ENCODE data around the gene SYNJ2.

The SYNJ2 gene

DNA sequence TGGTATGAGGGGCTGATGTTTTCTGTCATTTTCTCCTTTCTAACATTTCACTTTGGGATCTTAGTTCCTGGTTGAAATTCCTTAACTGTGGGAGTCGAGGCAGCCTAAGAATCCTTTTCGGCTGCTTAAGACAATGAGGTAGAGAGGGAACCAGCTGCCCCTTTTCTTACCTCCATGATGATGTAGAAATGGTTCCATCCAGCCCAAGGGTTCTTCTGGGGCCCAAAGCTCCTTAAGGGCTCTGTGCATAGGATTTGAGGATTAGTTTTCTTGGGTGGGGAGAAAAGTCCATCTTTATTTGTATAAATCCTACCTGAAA is 33.5 kb downstream of the SYNJ2 start:
- no peak for DNase-seq

DNA sequence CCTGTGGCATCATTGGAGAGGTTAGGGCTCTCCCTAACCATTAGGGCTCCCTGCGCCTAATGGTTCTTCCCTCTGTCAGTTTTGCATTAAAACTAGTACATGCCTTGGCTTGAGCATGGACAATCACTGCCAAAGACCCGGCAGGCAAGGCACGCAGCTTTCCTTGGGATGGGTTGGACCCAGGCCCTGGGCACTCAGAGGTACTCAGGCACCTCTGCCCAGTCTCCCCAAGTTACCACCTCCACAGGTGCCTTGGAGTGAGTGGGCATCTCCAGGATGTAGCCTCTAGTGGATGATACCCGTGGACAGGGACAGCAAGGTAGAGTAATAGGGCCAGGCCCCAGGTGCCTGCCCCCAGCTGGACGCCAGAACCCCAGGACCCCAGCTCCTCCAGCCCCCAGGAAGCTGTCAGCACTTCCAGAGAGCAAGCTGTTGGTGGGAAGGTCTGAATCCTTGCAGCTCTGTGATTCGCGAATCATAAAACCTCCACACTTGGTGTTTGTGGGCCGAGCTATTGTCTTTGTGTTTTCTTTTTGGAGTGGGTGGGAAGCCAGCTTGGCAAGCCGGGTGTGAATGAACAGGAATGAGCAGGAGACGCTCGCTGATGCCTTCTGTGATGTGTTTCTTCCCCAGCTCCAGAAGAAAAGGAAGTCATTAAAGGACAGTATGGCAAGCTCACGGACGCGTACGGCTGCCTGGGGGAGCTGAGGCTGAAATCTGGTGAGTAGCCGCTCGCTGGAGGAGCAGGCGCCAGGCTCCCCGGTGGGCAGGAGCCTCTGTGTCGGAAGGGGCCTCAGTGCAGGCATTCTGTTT is 35.1 kb downstream of the SYNJ2 start:
- DNase-seq: no peak

GRCh38 chr6:158017621-158018040 is 36.0 kb downstream of the SYNJ2 start:
- no peak for DNase-seq

GRCh38 chr6:158018041-158018771 is 36.5 kb downstream of the SYNJ2 start:
- DNase-seq: no peak

DNA sequence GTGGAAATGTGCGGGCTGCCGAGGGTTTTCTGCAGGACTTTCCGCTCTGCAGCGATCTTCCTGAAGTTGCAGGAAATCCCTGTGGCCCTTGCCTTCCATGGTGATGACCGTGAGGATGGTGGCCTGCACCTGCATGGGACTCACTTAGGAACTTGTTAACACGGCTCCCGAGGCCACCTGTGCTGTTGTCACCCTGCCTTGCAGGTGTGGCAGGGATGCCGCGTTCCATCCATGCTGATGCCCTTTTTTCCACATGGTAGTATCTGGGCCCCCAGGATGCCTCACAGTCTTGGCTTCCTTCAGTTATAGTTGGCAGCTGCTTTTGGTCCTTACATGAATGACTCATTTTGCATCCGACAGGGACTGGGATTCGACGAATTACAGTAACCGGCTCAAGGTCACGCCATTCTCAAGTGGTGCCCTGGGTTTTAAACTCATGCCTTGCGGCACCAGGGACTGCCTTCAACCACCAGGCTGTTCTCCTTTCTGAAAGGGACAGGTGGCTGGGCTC is 37.2 kb downstream of the SYNJ2 start:
- no peak for DNase-seq

DNA sequence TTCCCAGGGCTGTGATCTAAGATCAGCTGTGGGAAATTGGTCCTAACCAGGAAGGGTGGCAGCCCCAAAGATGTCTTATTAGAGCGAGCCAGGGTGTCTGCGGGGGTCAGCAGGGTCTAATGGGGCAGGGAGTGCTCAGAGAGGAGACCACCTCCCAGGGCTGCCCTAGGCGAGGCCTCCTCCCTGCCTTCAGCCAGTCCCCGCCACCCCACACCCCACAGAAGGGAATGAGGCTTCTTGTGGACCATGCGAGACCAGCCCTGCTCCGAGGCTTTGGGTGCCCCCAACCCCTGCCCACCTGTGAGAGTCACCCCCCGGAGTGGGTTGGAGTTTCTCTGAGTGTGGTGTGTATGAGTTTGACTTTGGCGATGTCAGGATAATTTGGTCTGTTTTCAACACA is 37.8 kb downstream of the SYNJ2 start:
- no peak for DNase-seq

DNA sequence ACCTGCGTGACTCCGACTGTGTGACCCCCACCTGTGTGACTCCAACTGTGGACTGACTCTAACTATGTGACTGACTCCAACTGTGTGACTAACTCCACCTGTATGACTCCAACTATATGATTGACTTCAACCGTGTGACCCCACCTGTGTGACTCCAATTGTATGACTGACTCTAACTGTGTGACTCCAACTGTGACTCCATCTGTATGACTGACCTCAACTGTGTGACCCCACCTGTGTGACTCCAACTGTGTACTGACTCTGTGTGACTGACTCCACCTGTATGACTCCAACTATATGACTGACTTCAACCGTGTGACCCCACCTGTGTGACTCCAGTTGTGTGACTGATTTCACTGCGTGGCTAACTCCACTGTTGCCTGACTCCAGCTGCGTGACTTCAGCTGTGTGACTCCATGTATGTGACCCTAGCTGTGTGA is 38.6 kb downstream of the SYNJ2 start:
- no peak for DNase-seq

DNA sequence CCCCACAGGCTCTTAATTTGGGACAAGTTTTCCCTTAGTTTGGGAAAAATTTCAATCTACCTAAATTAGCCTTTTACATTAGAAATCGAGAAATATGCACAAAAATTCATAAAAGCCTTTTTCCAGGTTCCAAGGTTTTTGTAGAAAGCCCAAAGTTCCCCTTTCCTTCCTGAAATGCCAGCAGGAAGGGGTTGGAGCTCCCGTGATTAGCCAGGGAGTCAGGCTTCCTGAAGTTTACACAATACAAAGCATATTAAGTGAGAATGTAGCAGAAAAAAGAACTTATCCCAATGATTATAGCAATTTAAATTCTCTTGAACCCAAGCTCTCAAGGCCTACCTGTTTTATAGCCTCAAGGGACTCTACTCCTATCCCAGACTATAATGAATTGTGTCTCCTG is 39.1 kb downstream of the SYNJ2 start:
- DNase-seq: no peak

DNA sequence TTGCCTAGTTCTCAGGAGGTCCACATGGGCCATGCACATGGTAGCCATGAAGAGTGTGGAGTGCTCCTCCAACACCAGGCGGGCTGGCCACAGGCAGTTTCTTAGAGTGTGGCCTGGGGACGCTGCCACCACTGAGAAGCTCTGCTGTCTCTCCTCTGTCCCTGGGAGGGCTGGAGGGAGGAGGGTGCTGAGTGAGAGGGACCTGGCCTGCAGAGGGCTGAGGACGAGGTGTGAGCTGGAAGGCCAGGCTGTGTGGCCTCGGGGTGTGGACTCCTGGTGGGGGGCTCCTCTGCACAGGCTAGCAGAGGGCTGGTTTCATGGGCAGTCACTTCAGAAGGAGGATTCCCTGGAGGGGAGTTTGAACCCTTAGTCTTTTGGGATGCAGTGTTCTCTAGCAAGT is 39.7 kb downstream of the SYNJ2 start:
- DNase-seq: no peak

DNA sequence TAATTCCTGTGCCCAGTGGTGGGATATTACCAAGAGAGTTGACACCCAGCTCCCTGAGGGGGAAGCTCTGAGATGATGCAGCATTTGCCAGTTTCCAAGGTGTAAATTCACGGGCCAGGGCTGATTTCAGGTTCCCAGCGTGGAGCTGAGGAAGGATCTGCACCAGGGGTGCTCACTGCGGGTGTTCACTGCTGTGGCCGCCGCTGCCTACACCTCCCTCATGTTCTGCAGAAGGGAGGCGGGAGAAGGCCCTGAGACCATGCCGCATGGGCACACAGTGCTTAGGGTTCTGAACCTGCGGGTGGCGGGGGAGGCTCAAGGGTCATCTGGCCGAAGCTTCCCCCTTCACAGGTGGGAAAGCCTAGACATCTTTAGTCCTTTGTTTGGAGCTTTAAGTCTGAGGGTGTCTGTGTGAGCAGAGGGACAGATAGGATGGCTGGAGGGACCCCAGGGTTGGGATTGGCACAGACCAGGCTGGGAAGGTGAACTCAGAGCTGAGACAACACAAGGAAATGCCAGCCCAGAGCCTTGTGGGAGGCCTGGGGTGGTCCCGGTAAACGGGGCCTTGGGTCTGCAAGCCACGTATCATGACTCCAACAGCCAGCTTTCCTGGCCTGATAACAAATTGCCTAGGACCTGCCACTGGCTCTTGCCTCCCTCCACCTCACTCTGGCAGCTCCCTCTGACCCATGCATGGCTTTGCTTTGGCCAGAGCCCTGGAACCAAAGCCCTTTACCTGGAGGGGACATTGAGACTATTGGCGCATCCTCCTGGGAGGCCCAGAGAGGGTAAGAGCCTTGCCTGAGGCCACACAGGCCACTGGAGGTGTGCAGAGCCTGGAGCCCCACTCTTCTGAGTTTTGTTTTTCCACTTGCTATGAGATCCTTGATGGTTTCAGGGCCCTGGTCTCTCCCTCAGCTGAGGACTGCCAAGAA is 40.4 kb downstream of the SYNJ2 start:
- no peak for DNase-seq

- DNase-seq: no peak
Measured at GRCh38 chr6:158022749-158023596, 41.3 kb downstream of the SYNJ2 start.

DNA sequence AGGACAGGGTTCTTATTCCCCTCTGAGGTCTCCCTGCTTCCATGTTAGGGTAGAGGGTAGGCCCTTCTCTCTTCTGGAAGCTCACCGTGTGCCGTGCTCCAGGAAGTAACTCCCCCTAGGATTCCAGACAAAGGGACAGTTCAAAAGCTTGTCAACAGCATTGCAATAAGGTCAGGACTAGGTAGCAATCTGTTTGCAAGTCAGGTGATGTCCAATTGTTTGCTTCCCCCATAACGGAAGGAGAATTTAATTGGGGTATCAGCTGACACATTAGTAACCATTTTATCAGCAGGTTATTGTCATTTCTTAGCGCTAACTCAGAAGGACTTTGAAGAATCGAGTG is 41.9 kb downstream of the SYNJ2 start:
- no peak for DNase-seq

DNA sequence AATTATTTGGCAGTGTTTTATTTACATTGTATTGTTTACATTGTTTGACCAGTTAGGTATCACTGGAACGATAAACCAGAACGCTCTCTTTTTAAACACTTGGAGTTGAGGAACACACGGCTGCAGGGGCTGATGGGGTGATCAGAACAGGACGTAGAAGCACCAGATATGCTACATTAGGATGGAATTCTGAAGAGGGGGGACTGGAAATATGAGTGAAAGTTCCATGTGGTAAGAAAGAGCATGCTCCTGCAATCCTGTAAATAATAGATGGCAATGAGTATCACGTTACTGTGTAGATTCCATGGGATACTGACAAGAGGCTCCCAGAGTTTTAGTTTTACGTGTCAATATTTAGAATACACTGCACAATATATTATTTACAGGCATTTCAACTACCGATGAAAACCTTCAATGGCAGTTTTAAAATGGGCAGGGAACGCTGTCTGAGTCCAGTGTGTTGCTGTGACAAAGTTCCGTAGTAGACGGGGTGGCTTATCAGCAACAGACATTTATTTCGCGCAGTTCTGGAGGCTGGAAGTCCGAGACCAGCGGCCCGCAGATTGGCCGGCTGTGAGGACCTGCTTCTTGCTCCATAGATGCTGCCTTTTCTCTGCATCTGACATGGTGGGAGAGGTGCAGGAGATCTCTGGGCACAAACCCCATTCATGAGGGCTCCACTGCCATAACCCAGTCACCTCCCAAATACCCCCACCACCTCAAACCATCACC is 43.1 kb downstream of the SYNJ2 start:
- DNase-seq: no peak

DNA sequence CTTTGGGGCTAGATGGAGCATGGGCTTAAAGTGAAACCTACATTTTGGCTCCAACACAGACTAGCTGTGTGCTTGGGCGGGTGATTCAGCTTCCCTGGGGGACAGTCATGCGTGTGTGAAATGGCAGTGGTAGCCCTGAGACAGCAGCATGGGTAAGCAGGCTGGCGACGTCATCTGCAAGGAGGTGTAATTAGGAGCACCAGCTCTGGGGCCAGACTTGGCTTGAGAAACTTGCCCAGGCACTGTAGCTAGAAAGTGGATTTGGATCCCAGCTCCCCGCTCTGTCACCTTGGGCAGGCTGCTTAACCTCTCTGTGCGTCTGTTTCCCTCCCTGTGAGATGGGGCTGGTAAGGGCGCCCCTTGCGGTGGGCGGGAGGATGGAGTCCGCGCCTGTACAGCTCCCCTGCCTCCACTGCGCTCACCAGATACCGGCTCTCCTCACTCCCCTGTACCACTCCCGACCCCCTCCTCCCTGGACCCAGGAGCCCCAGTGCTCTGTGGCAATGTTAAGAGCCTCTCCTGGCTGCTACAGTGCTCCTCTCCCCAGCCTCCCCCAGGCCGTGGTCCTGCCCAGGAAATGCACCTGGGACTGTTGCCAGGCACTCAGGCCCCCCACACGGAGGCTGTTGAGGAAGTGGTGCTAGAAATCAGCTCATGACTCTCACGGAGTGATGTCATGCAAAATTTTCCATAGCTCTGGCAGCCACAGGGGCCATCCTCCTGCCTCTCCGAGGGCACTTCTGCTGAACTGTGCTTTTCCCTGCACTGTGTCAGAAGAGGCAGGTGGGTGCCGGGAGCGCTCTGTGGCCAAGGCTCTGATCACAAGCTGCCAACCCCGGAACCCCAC is 44.6 kb downstream of the SYNJ2 start:
- DNase-seq: peak; percentile 80 to 82

- no peak for DNase-seq
Measured at GRCh38 chr6:158026901-158027589, 45.4 kb downstream of the SYNJ2 start.

DNA sequence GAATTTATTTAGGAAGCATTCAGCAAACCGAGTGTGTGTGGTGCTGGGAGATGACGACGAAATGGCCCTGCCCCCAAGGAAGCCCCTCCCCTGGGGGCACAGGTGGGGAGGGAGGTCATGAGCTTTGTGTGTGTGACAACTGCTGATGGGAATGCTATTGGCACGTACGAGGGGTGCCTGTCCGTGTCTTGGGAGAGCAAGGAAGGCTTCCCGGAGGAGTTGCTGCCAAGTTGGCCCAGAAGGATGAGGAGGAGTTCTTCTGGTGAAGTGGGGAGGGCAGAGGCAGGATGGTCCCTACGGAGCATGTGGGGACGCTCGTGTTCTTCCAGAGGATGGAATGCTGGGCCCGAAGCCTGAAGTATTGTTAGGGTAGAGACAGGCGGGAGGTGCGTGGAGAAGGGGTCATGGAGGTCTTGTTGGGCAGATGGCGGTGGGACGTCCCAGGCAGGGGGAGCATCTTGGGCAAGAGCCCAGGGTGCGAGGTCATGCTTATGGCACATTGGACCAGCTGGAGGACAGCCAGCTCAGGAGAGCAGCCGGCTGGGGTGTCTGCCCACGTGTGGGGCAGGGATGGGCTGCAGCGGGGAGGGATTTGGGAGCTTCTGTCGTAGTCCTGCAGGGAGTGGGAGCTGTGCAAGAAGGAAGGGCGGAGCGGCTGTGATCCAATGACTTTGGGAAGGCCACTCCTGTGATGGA is 46.1 kb downstream of the SYNJ2 start:
- no peak for DNase-seq

GRCh38 chr6:158028421-158028820 is 46.8 kb downstream of the SYNJ2 start:
- DNase-seq: no peak

- DNase-seq: no peak
Measured at GRCh38 chr6:158028876-158029275, 47.2 kb downstream of the SYNJ2 start.

- DNase-seq: no peak
Measured at GRCh38 chr6:158029668-158030230, 48.1 kb downstream of the SYNJ2 start.

All from stimulated activated CD4-positive, alpha-beta T cell treated with anti-CD3 and anti-CD28 coated beads, Interleukin-2, amount 100 ng/mL, for 24 hours (primary cell).